Measurements from ENCODE around the gene KCNJ11.
"Not testable (repeated sequence)": the region's sequence is repeated elsewhere in the genome, so short reads cannot be mapped to it uniquely, and the experiment has no call there.

Gene KCNJ11

DNA sequence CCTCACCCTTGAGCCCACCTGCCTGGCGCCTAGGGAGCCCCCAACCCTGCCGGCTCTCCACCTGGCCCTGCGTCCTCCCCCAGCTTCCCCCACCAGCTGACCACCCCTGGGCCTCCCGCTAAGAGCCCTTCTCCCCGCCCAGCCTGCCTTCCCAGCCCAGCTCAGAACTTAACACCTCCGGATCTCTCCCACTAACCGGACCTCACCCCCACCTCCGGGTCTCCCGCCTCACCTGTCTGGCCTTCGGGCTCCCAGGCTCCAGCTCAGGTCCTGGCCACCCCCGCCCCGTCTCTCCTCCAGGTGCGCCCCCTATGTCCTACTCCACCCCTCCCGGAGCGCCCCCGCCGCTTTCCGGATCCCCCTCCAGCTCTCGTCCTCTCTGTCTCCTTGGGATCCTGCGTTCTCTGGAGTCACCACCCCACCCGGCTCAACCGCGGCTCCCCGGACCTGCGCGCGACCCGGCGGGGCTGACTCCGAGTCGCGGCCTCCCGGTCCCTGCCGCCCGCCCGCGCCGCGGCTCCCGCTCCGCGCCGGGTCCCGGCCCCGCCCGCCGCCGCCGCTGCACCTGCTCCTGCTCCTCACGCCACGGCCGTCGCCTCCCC, at the start of gene KCNJ11:
TSS of gene KCNJ11 (minus strand) at position 51 of the 602 bp plus-strand sequence. CDS start 568 bp downstream, outside the sequence.
- DNase-seq (ENCODE audit: low read depth), result no peak

DNA sequence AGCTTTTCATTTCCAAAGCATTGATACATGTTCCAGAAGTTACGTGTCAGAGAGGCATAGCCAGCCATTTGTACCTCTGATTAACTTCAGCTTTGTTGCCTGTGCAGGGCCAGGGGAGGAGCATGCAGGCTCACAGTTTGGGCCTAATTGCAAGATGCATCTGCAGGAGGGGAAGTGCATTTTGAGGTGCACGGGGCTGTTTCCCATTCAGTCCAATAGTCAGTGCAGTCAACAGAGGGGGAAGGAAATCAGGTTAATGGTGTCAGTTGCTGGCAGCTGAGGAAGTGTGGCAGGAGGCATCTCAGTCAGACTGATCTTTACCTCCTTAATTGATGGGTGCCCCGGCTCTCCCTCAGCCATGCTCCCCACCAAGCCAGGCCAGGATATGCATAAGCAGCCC, 48.9 kb upstream of the KCNJ11 start:
- no peak for DNase-seq (ENCODE audit: low read depth)

DNA sequence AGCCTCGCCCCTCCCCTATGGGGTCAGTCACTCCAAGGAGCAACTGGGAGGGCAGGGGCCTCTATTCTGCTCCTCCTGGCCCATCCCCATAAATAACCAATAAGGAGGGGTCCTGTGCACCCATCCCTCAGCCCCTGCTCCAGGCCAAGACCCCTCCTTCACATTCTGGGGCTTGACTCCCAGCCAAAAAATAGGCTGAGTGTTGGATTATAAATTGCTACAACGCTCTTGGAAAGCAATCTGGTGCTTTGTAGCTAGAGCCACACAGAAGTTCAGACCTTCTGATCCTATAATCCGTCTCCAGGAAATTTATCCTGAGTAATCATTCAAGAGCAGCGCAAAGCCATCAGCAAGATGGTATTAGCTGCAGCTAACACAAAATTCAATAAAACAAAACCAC, 45.6 kb upstream of the KCNJ11 start:
- no peak for DNase-seq (ENCODE audit: low read depth)

DNA sequence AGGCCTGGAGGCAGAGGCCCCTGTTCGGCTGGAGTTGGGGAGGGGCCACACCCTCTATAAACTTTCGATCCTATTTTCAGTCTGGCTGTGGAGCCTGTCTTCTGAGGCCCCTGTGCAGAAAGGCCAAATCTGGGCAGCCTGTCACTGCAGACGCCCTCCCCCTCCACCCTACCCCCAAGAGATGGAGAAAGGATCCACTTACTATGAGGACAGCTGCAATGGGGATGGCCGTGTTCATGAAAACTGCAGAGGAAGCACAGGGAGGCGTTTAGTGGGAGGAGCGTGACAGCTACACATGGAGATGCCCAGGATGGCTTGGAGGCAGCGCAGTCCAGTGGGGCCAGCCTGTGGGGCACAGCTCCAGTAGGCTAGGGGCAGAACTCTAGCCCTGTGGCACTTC, 43.5 kb upstream of the KCNJ11 start:
- no peak for DNase-seq (ENCODE audit: low read depth)

DNA sequence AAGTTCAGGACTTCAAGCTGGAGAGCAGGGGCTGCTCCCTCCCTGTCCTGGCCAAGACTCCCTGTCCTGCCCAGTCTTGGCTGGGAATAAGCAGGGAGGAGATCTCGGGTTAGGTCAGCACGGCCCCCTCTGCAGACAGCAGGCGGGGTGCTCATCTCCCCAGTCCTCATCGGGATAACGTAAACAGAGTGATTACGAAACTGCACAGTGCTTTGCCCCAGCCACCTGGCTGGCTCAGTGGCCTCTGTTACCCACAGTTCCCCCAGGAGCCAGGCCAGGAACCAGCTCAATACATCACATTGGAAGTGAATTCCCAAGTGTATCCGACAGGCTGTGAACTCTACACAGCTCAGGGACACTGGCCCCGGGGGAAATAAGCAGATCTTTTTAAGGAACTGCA, 42.7 kb upstream of the KCNJ11 start:
- DNase-seq (ENCODE audit: low read depth), result no peak

DNA sequence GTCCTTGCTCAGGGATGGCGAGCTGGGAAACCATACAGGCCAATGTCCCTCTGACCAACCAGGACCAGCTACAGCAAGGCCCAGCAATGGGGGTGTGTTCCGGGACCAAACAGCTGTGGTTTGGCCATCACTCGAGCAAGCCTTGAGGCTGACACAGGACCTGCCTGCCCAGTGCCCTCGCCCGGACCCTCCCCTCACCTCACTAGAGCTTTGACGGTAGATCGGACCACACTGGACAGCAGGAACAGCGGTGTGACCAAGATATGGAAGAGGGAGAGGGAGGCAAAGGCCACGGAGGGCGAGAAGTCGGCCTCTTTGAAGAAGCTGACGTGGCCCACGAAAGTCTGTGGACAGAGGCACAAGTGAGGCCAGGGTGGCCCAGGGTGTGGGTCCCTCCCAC, 42.2 kb upstream of the KCNJ11 start:
- no peak for DNase-seq (ENCODE audit: low read depth)

DNA sequence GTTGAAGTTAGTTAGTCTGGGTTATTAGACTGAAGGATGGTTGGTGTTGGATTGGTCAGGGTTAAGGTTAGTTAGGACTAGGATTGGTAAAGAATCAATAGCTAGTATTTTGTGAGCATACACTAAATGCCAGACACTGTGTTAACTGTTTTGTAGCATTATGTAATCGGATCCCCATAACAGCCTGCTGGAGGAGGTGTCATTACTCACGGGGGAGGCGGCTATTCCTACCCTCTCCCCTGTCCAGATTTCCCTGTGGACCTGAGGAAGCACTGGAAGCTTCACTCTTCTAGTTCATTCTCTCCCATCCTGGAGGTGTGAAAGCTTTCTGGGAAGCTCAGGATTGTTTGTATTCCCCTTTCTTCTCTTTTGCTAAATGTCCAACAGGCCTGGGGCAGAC, 40.5 kb upstream of the KCNJ11 start:
- DNase-seq (ENCODE audit: low read depth), result no peak

DNA sequence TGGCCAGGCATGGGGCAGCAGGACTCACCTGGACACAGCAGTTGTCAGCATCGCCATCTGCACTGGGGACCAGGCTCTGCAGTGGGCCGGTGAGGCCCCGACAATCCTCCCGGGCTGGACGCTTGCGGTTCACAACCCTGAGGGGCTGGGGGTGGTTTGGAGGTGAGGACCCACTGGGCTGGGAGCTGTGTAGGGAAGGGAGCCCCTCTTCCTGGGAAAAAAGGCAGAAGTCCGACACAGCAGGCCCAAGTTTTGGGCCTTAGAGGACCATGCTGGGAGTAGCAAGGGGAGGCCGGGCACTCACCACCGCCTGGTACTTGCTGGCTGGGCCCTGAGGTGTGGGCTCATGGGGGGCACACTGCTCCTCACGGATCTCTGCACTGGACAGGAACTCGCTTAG, 39.8 kb upstream of the KCNJ11 start:
- no peak for DNase-seq (ENCODE audit: low read depth)

DNA sequence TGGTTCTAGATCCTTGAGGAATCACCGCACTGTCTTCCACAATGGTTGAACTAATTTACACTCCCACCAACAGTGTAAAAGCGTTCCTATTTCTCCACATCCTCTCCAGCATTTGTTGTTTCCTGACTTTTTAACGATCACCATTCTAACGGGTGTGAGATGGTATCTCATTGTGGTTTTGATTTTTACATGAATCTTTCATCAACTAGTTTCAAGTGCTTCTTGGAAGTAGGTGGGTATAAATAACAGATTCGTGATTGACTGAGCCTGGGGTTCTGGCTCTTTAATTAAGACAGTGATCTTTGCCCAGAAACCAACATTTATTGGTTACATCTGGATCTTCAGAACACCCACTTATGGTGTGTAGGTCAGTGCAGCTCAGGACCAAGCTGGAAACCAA, 37.8 kb upstream of the KCNJ11 start:
- DNase-seq (ENCODE audit: low read depth), result not testable (repeated sequence)

DNA sequence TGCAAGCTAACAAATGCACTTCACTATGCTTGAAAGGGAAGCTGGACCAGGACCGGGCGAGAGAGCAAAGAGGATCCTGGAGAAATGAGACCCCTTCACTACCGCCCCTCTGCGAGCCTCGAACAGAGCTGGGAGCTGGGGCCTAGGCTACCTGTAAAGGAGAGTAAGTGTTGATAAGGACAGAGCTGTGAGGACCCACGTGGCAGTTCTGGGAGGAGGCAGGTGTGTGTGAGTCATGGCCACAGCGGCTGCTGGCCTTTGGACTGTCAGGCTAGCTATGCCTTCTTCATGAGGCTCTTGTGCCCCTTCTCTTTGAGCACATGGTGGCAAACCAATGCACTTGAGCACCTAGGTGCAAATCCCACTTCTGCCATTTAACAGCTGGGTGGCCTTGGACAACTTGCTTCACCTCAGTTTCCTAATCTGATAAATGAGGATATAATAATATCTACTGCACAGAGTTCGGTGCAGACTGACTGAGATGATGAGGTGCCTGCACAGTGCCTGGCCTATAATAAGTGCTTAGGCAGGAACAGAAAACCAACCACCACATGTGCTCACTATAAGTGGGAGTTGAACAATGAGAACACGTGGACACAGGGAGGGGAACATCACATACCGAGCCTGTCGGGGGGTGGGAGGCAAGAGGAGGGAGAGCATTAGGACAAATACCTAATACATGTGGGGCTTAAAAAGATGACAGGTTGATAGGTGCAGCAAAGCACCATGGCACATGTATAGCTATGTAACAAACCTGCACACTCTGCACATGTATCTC, 35.3 kb upstream of the KCNJ11 start:
- no peak for DNase-seq (ENCODE audit: low read depth)

DNA sequence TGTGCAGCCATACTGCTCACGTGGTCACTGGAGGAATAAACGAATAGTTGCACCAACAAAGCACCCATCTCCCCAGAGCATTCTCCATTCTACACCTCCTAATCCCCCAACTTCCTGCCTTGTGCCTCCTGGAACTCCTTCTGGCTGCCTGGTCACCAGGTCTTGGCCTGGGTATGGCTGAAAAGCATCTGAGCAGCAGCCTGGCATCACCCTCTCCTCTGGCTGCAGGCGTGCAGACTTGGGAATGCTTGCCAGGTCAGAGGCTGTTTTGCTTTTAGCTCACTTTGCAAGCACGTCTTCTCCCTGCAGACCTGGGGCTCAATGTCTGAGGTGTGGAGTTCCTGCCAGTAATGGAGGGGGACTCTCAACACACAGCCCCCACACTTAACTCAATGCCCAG, 33.3 kb upstream of the KCNJ11 start:
- no peak for DNase-seq (ENCODE audit: low read depth)

DNA sequence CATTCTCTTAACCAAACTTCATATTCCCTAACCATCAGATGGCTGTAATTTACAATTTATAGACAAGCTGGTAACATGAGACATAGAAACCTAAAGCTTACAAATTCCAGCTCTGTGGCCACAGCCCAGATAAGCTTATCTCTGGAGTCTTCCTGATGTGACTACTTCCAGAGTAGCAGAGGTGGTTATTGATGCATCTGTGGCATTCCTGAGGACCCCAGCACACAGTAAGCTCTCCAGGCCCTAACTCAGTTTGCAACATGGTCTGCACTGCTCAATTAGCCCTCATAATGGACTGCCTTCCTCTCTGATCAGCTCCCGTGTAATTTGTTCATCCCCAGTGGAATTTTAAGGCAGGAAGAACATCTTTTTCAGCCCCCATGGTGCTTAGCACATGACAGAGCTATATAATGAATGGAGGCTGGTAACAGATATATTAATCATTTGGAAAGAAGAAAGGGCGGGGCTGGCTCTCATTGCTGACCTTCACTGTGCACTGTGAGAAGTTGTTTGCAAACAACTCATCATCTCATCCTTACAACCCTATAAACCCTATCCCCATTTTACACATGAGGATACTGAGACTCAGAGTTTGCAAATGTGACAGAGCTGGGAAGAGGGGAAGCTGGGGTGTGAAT, 30.1 kb upstream of the KCNJ11 start:
- DNase-seq (ENCODE audit: low read depth), result no peak

DNA sequence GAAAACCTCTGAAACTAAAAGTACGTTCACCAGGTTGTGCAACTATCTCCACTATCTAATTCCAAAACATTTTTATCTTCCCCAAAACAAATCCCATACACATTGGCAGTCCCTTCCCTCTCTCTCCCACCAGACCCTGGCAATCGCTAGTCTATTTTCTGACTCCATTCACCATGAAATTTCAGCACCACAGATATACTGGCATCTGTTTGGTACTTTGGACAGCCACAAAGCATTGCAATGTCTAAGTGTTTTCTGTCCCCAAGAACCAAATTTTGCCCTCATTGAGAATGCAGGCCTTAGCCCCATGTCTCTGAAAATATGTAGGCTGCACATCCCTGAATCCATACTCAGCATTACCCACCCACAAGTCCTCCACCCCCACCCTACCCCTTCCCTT, 28.0 kb upstream of the KCNJ11 start:
- no peak for DNase-seq (ENCODE audit: low read depth)

DNA sequence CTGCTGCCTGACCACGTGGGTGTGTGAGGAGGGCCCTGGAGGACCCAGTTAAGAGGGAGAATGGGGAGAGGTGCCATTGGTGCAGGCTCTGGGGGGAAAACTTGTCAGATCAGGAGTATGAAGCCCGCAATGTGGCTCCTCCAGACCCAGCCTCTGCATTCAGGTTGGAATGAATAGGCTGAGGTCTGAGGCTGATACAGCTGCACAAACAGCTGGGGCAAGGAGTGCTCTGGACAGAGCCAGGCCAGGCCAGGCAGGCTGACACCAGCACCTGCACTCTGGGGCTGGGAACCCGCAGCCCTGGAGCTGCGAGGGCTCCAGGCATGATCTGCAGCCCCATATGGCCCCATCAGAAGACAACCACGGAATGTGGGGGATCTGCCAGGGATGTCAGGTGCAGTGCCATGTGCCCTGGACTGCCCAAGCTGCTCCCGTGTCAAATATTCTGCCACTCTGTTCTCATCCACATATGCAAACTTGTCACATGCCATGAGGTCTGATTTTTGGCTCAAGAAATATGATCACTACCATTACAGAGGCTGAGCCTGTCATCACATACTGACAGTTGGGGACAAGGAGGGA, 27.2 kb upstream of the KCNJ11 start:
- DNase-seq (ENCODE audit: low read depth), result no peak

DNA sequence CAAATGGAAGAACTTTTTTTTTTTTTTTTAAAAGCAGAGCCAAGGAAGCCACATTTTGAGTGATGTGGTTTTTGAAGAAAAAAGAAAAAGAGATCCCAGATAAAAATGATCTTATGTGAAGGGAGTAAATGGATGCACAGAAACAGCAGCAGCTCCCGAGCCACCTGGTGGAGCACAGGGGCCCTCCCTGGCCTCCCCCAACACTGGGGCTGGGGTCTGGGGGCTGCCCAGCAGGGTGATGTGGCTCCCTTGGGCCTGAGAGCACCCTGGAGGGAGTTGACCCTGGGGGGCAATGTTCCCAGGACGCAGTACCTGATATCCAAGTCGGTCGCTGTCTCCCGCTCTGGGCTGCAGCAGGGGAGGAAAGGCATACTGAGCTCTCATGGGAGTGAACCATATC, 26.5 kb upstream of the KCNJ11 start:
- DNase-seq (ENCODE audit: low read depth), result no peak

DNA sequence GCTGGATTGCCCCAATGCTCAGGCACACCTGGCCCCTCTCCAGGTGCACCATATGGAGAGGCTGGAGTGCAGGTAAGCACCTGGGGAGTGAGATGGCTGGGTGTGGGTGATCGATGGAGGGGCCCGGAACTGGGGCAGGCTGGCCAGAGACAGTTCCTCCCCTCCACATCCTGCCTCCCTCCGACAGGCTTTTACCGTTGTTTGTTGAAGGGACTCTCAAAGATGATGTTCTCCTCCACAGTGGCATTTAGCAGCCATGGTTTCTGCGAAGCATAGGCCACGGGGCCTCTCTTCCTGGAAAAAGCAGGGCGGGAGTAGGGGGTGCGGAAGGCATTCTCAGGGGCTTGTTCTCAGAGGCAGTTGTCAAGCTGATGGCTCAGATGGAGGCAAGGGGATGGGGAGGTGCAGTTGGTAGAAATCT, 25.9 kb upstream of the KCNJ11 start:
- no peak for DNase-seq (ENCODE audit: low read depth)

DNA sequence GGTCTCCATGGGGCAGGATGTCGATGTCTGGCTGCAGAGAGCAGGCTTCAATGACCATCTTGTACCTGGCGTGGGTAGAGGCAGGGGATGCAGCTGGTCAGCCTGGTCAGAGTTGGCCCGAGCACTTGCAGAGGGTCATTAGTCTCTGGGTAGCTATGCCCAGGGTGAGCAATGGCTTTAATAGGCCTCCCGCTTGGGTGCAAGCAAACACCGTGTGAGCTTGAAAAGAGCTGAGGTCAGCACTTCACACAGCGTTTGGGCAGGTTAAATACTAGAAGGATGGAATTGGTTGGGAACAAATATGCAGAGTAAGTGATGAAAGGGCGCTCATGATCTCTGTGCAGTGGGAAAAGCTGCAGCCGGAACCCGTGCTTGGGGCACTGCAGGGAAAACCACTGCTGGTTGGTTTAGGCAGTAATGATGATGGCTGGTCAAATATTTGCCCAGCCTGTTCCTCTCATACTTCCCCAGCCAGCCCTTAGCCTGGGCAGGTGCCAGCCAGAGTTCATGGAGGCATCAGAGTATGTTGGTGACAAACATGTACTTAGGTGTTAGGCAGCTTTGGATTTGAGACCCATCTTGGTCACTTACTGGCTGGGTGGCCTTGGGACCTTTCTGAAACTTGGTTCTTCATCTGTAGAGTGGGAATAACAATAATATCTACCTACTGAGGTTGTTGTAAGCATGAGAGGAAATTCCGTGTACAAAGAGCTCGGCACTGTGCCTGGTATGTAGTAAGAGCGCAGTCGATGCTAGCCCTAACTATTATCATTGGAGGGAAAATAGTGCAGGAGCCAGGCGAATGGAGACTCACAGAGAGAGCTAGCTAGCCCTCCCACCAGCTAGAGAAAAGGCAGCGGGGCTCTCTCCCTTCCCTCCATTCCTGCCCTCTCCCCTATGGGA, 25.2 kb upstream of the KCNJ11 start:
- DNase-seq (ENCODE audit: low read depth), result no peak

DNA sequence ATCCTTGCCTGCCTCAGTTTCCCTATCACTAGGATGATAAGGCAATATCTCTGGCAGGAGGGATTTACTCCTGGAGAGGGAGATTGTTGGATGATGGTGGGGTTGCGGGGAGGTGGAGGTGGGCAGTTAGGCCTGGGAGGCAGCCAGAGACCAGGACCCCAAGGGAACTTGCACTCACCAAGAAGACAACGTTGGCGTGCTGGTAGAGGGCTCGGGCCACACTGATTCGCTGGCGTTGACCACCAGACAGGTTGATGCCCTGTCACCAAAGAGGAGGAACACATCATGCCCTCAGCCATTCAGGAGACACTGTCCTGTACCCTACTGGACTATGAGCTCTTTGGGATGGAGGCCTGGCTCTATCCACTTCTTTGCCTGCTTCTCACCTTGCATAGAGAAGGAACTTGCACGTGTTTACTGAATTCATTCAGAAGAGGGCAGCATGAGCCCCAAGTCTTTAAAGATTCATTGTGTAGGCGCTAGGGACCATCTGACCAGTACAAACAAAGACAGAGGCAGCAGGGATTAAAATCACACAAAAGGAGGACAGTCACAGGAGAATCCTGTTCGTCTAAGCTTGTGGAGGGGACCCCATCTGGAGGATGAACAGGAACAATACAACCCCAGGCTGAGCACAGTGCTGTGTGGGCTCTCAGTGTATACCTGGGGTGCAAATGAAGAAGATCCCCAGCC, 24.2 kb upstream of the KCNJ11 start:
- DNase-seq (ENCODE audit: low read depth), result no peak

DNA sequence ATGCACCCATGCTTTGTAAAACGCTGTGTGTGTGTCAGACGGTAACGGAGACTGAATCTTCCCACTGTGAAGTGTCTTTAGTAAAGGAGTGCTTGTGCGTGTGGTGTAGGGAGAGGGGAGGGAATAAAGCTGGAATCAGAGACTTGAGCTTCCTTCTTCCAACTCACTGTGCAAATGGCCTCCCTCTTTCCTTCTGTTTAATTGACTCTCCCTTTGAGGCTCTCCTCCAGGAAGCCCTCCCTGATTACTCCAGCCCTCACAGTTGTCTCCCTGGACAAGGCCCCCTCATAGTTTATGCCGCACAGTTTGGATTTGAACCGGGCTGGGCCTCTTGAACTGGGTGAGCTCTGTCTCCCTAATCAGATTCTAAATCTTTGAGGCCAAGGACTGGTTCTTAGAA, 23.0 kb upstream of the KCNJ11 start:
- DNase-seq (ENCODE audit: low read depth), result no peak

DNA sequence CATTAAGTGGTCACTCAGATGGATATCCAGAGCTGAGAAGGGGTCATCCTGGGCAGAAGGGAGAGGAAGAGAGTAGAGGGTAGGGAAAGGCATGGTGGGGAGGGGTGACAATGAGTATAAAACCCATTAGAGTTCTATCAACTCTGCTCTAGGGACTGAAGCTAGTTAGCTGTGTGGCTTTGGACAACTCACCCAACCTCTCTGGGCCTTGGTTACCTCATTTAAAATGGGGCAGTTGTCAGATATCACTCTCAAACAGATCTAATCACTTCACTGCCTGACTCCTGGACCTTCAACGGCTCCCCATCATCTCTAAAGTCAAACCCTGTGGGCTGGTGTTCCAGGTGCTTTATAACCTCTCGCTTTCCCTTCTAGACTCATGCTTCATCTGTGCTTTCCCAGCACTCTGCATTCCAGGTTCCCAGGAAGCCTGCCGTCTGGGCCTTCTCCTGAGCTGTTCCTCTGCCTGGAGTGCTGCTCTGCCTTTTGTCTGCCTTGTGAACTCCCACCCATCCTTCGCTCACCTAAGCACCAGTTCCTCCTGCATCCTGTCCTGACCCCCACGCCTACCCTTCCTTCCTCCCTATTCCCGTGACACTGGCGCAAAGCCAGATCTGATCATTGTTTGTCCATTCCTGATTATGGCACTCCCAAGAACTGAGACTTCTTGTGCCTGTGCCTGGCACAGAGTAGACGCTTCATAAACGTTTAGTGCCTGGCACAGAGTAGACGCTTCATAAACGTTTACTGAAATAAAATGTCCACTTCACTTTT, 22.3 kb upstream of the KCNJ11 start:
- no peak for DNase-seq (ENCODE audit: low read depth)

DNA sequence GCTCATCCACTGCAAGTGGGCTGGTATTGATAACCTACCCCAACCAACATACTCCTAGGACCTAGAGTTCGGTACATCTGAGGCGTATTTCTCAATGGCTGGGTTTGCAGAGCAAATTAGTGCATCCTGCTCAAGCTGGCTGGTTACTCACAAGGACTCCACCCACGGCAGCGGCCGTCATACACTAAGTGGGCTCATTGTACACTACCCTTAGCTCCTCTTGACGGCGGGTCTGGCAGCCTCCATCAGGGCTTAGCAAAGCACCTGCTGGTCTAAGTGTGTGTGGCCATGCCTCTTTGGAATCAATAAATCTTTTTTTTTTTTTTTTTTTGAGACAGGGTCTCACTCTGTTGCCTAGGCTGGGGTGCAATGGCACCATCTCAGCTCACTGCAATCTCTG, 20.2 kb upstream of the KCNJ11 start:
- DNase-seq (ENCODE audit: low read depth), result no peak
